ENCODE results near the gene ANO4.

DNA sequence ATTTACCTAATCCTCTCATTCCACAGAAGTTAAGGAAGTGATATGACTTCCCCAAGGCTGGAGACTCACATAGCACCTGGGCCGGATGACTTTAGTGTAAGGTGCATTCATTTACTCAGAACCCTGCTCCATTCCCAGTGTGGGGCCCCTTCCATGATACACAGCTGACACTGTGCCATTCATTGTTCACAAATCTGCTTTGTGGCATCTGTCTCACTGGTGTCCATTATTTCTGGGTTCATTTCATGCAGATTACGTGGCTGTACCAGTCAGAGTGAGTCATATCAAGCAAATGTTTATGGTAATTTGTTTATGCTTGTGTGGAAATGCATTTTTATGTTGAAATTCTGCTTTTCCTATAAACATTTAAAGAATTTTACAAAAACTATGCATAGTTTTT lies 5.2 kb downstream of the ANO4 start:
- no peak for TF ChIP-seq POLR2AphosphoS5 (IDR thresholded peaks at IDR 0.05; ENCODE audit: borderline replicate concordance, low read depth, low read length)
- TF ChIP-seq EZH2 (IDR thresholded peaks at IDR 0.05) = no peak
